Smooth muscle cell (in vitro differentiated cells): ENCODE data around the gene DLG2. TPM values are rescaled to one million over a fixed set of nuclear protein-coding genes. Genes with fewer than 3 reads are reported as not detected.

ENCODE experiments used
- DNase-seq: peaks from one replicate; lab custom pipeline; 2025; ENCODE audit not compliant: unreplicated experiment; lab: John Stamatoyannopoulos, UW
- H2AFZ ChIP-seq: fragments of 200-600 bp; sonication (generic); 2 replicates; pipeline ENCODE4 v1.6.0; 2016; ENCODE audit warnings: antibody characterized with exemption, low read depth, mild to moderate bottlenecking
- H3F3A ChIP-seq: fragments of 200-600 bp; sonication (generic); 2 replicates; pipeline ENCODE4 v1.6.0; 2017; ENCODE audit warnings: antibody characterized with exemption, low read depth
- H3K27ac ChIP-seq: fragments of 200-600 bp; sonication (generic); 2 replicates; pipeline ENCODE4 v1.5.1; 2016; ENCODE audit warnings: low read depth, mild to moderate bottlenecking
- H3K27me3 ChIP-seq: fragments of 200-600 bp; sonication (generic); 2 replicates; pipeline ENCODE4 v1.6.1; 2016; ENCODE audit warnings: low read depth, mild to moderate bottlenecking
- H3K36me3 ChIP-seq: fragments of 200-600 bp; sonication (generic); 2 replicates; pipeline ENCODE4 v1.5.1; 2016; ENCODE audit warnings: low read depth
- H3K4me1 ChIP-seq: fragments of 200-600 bp; sonication (generic); 2 replicates; pipeline ENCODE4 v1.5.1; 2016; ENCODE audit warnings: low read depth
- H3K4me2 ChIP-seq: fragments of 200-600 bp; sonication (generic); 2 replicates; pipeline ENCODE4 v1.6.0; 2016; ENCODE audit warnings: mild to moderate bottlenecking
- H3K4me3 ChIP-seq: fragments of 200-600 bp; sonication (generic); 2 replicates; pipeline ENCODE4 v1.5.1; 2016; ENCODE audit warnings: mild to moderate bottlenecking
- H3K79me2 ChIP-seq: fragments of 200-600 bp; sonication (generic); 2 replicates; pipeline ENCODE4 v1.6.0; 2016; ENCODE audit warnings: low read depth, mild to moderate bottlenecking
- H3K9ac ChIP-seq: fragments of 200-600 bp; sonication (generic); 2 replicates; pipeline ENCODE4 v1.6.0; 2016; ENCODE audit warnings: low read depth
- H3K9me3 ChIP-seq: fragments of 200-600 bp; sonication (generic); replicated peaks from 2 replicates; pipeline ENCODE4 v1.5.1; 2016; ENCODE audit warnings: low read depth
- H4K20me1 ChIP-seq: fragments of 200-600 bp; sonication (generic); 2 replicates; pipeline ENCODE4 v1.6.0; 2016; ENCODE audit warnings: low read depth
- WGBS: methylation state at CpG from one replicate; pipeline ENCODE4 v1.1.7; 2016; ENCODE audit warnings: low lambda C conversion rate; 5-methylcytosine and 5-hydroxymethylcytosine counted together
- polyA plus RNA-seq: library from polyadenylated mRNA; unstranded; fragments of >200 nt; fragmentation: Nextera tagmentation; extraction: Ambion mirVana; gene quantifications from 2 replicates; pipeline ENCODE4 v1.2.1, GENCODE V29; 2016
- total RNA-seq: library from RNA; depleted of rRNA; stranded (reverse); fragments of >200 nt; gene quantifications from 2 replicates; pipeline ENCODE4 v1.2.3, GENCODE V29; 2014
- TF ChIP-seq, protein P1 (sequence below): fragments of 200-600 bp; sonication (generic); IDR thresholded peaks from 2 replicates; pipeline ENCODE4 v1.5.1; 2017; ENCODE audit warnings: borderline replicate concordance, mild to moderate bottlenecking, antibody characterized with exemption; ENCODE audit not compliant: insufficient read depth, poor library complexity, severe bottlenecking

Gene DLG2
- total and polyA plus RNA-seq, 2 experiments from 2014 or later: 0.74 to 1.1 TPM

- no peak overlapping the region for H2AFZ ChIP-seq
- H3K36me3 ChIP-seq: no peaks in the 10 kb centered on the region
- H3F3A ChIP-seq: no peaks in the 10 kb centered on the region
- H3K79me2 ChIP-seq: no peaks in the 10 kb centered on the region
- TF ChIP-seq, protein P1, sequence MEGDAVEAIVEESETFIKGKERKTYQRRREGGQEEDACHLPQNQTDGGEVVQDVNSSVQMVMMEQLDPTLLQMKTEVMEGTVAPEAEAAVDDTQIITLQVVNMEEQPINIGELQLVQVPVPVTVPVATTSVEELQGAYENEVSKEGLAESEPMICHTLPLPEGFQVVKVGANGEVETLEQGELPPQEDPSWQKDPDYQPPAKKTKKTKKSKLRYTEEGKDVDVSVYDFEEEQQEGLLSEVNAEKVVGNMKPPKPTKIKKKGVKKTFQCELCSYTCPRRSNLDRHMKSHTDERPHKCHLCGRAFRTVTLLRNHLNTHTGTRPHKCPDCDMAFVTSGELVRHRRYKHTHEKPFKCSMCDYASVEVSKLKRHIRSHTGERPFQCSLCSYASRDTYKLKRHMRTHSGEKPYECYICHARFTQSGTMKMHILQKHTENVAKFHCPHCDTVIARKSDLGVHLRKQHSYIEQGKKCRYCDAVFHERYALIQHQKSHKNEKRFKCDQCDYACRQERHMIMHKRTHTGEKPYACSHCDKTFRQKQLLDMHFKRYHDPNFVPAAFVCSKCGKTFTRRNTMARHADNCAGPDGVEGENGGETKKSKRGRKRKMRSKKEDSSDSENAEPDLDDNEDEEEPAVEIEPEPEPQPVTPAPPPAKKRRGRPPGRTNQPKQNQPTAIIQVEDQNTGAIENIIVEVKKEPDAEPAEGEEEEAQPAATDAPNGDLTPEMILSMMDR: no peak
- no peak for DNase-seq
- H3K4me3 ChIP-seq: no peak overlapping the region
- no peaks in the 10 kb centered on the region for H3K27me3 ChIP-seq
- H4K20me1 ChIP-seq: no peaks in the 10 kb centered on the region
- WGBS: 86% methylated on average over 1 of the region's 1 CpG
- no peak overlapping the region for H3K27ac ChIP-seq
- H3K9me3 ChIP-seq: no peaks in the 10 kb centered on the region
- H3K9ac ChIP-seq: no peak overlapping the region
- H3K4me1 ChIP-seq: peaks cover 9% of the 10 kb centered on the region
- H3K4me2 ChIP-seq: no peak overlapping the region
These were observed 88.0 kb downstream of the DLG2 start for GRCh38 chr11:85539029-85539689.

- no peak overlapping the region for H3K27ac ChIP-seq
- H3K4me1 ChIP-seq: peaks cover under 1% of the 10 kb centered on the region
- TF ChIP-seq, protein P1: no peak
- WGBS: 94% methylated on average over 15 of the region's 15 CpGs
- H3K27me3 ChIP-seq: no peaks in the 10 kb centered on the region
- H4K20me1 ChIP-seq: no peaks in the 10 kb centered on the region
- no peak for DNase-seq
- no peaks in the 10 kb centered on the region for H3F3A ChIP-seq
- no peak overlapping the region for H3K9ac ChIP-seq
- no peaks in the 10 kb centered on the region for H3K79me2 ChIP-seq
- H3K4me2 ChIP-seq: no peak overlapping the region
- no peak overlapping the region for H2AFZ ChIP-seq
- H3K36me3 ChIP-seq: no peaks in the 10 kb centered on the region
- H3K9me3 ChIP-seq: no peaks in the 10 kb centered on the region
- H3K4me3 ChIP-seq: no peak overlapping the region
These were observed 90.7 kb downstream of the DLG2 start for GRCh38 chr11:85536438-85536837.

DNA sequence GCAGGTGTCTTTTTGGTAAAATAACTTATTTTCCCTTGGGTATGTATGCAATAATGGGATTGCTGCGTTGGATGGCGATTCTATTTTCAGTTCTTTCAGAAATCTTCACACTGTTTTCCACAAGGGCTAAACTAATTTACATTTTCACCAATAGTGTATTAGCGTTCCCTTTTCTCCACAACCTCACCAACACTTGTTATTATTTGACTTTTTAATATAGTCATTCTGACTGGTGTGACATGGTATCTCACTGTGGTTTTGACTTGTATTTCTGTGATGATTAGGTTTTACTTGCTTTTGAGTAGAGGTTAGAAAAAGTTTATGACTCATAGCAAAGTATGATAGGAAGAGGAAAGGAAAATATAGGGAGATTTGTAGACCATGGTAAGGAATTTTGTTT is 92.3 kb downstream of the DLG2 start:
- no peak overlapping the region for H2AFZ ChIP-seq
- no peaks in the 10 kb centered on the region for H3K36me3 ChIP-seq
- no peak for DNase-seq
- no peaks in the 10 kb centered on the region for H3K9me3 ChIP-seq
- H3K27me3 ChIP-seq: no peaks in the 10 kb centered on the region
- no peaks in the 10 kb centered on the region for H4K20me1 ChIP-seq
- no peak overlapping the region for H3K4me3 ChIP-seq
- H3K4me1 ChIP-seq: no peaks in the 10 kb centered on the region
- H3K79me2 ChIP-seq: no peaks in the 10 kb centered on the region
- H3K27ac ChIP-seq: no peak overlapping the region
- H3K4me2 ChIP-seq: no peak overlapping the region
- no peaks in the 10 kb centered on the region for H3F3A ChIP-seq
- no peak overlapping the region for H3K9ac ChIP-seq
- TF ChIP-seq, protein P1: no peak
- WGBS: 94% methylated on average over 3 of the region's 3 CpGs

GRCh38 chr11:85531191-85531897 is 95.8 kb downstream of the DLG2 start:
- Histone ChIP-seq H3K4me1 (peaks cover 2% of the 10 kb centered on the region), H3K9me3 (no peaks in the 10 kb centered on the region), H3K4me3 (no peak overlapping the region), H2AFZ (no peak overlapping the region), H3K9ac (no peak overlapping the region), H3K36me3 (no peaks in the 10 kb centered on the region), H3K4me2 (no peak overlapping the region), H3K79me2 (no peaks in the 10 kb centered on the region), H3F3A (no peaks in the 10 kb centered on the region), H4K20me1 (no peaks in the 10 kb centered on the region), H3K27ac (no peak overlapping the region), H3K27me3 (no peaks in the 10 kb centered on the region)
- WGBS: 83% methylated on average over 5 of the region's 5 CpGs
- TF ChIP-seq, protein P1: no peak
- no peak for DNase-seq
